H9 (cell line): Measurements from ENCODE around the gene TACR3. TPM values are rescaled to one million over a fixed set of nuclear protein-coding genes. Genes with fewer than 3 reads are reported as not detected.

Source experiments
- DNase-seq: peaks from one replicate; pipeline ENCODE4 v3.0.0-alpha.2; 2017
- H2AFZ ChIP-seq: one replicate; pipeline ENCODE4 v1.6.1; 2013; ENCODE audit warnings: mild to moderate bottlenecking, low read length, control low read depth, moderate library complexity
- H2AK5ac ChIP-seq: 2 replicates; pipeline ENCODE4 v1.6.1; 2013; ENCODE audit warnings: low read length, control low read depth, mixed read lengths; ENCODE audit not compliant: insufficient read length
- H2BK120ac ChIP-seq: one replicate; pipeline ENCODE4 v1.6.1; 2013; ENCODE audit warnings: low read depth, mild to moderate bottlenecking, low read length, control low read depth, inconsistent platforms; ENCODE audit not compliant: poor library complexity, severe bottlenecking
- H2BK12ac ChIP-seq: 2 replicates; pipeline ENCODE4 v1.6.1; 2013; ENCODE audit warnings: low read length, control low read depth, mixed read lengths, low read depth; ENCODE audit not compliant: insufficient read length
- H2BK15ac ChIP-seq: 2 replicates; pipeline ENCODE4 v1.6.1; 2013; ENCODE audit warnings: low read depth, low read length, control low read depth
- H2BK20ac ChIP-seq: one replicate; pipeline ENCODE4 v1.6.1; 2013; ENCODE audit warnings: low read depth, mild to moderate bottlenecking, low read length, control low read depth, inconsistent platforms; ENCODE audit not compliant: poor library complexity, severe bottlenecking
- H2BK5ac ChIP-seq: 2 replicates; pipeline ENCODE4 v1.6.1; 2013; ENCODE audit warnings: low read length, control low read depth, mixed read lengths; ENCODE audit not compliant: insufficient read length
- H3K14ac ChIP-seq: 2 replicates; pipeline ENCODE4 v1.6.1; 2013; ENCODE audit warnings: low read length, control low read depth; ENCODE audit not compliant: insufficient read depth
- H3K18ac ChIP-seq: 2 replicates; pipeline ENCODE4 v1.6.1; 2013; ENCODE audit warnings: low read depth, mild to moderate bottlenecking, mixed read lengths, low read length, control low read depth; ENCODE audit not compliant: insufficient read length
- H3K23ac ChIP-seq: 2 replicates; pipeline ENCODE4 v1.6.1; 2013; ENCODE audit warnings: low read length, control low read depth, mixed read lengths, low read depth; ENCODE audit not compliant: insufficient read length
- H3K23me2 ChIP-seq: 2 replicates; pipeline ENCODE4 v1.6.1; 2013; ENCODE audit warnings: low read depth, mild to moderate bottlenecking, mixed read lengths, low read length, control low read depth; ENCODE audit not compliant: insufficient read length, poor library complexity, severe bottlenecking
- H3K27ac ChIP-seq: 2 replicates; pipeline ENCODE4 v1.5.1; 2013; ENCODE audit warnings: low read length, control low read depth, mixed read lengths, low read depth; ENCODE audit not compliant: insufficient read length
- H3K27me3 ChIP-seq: 2 replicates; pipeline ENCODE4 v1.6.1; 2013; ENCODE audit warnings: low read length, control low read depth, inconsistent platforms; ENCODE audit not compliant: insufficient read depth
- H3K4ac ChIP-seq: 2 replicates; pipeline ENCODE4 v1.6.1; 2013; ENCODE audit warnings: low read depth, mild to moderate bottlenecking, control low read depth, inconsistent platforms, low read length, moderate library complexity
- H3K4me1 ChIP-seq: 2 replicates; pipeline ENCODE4 v1.6.1; 2013; ENCODE audit warnings: low read length, control low read depth, inconsistent platforms; ENCODE audit not compliant: insufficient read depth
- H3K4me2 ChIP-seq: 2 replicates; pipeline ENCODE4 v1.6.1; 2013; ENCODE audit warnings: low read length, control low read depth, mixed read lengths; ENCODE audit not compliant: insufficient read length, insufficient read depth
- H3K56ac ChIP-seq: 2 replicates; pipeline ENCODE4 v1.6.1; 2013; ENCODE audit warnings: low read depth, mild to moderate bottlenecking, mixed read lengths, low read length, control low read depth; ENCODE audit not compliant: insufficient read length
- H3K79me1 ChIP-seq: 2 replicates; pipeline ENCODE4 v1.6.1; 2013; ENCODE audit warnings: low read depth, mild to moderate bottlenecking, moderate library complexity, low read length, control low read depth, inconsistent platforms; ENCODE audit not compliant: insufficient read depth, poor library complexity, severe bottlenecking
- H3K79me2 ChIP-seq: 2 replicates; pipeline ENCODE4 v1.6.1; 2013; ENCODE audit warnings: low read length, control low read depth, inconsistent platforms; ENCODE audit not compliant: insufficient read depth
- H3K9ac ChIP-seq: 2 replicates; pipeline ENCODE4 v1.6.1; 2013; ENCODE audit warnings: low read length, control low read depth, mixed read lengths; ENCODE audit not compliant: insufficient read length; ENCODE audit errors: extremely low read depth
- H3K9me3 ChIP-seq: one replicate; pipeline ENCODE4 v1.6.1; 2013; ENCODE audit warnings: low read depth, low read length, inconsistent platforms; ENCODE audit not compliant: control insufficient read depth
- H3T11ph ChIP-seq: one replicate; pipeline ENCODE4 v1.6.1; 2013; ENCODE audit warnings: mild to moderate bottlenecking, low read length, control low read depth, inconsistent platforms
- H4K20me1 ChIP-seq: one replicate; pipeline ENCODE4 v1.6.1; 2013; ENCODE audit not compliant: control insufficient read depth, insufficient read length, insufficient read depth
- H4K5ac ChIP-seq: 2 replicates; pipeline ENCODE4 v1.6.1; 2013; ENCODE audit warnings: low read depth, mild to moderate bottlenecking, mixed read lengths, low read length, control low read depth; ENCODE audit not compliant: insufficient read length
- H4K8ac ChIP-seq: replicated peaks from 2 replicates; pipeline ENCODE4 v1.6.1; 2013; ENCODE audit warnings: low read length, control low read depth, mixed read lengths, low read depth; ENCODE audit not compliant: insufficient read length
- H4K91ac ChIP-seq: 2 replicates; pipeline ENCODE4 v1.6.1; 2013; ENCODE audit warnings: low read depth, mild to moderate bottlenecking, moderate library complexity, mixed read lengths, low read length, control low read depth; ENCODE audit not compliant: insufficient read length
- H3K27ac Mint-ChIP-seq, 3 experiments: 2 replicates in 2 of 3; 3 replicates in 1 of 3; pipeline ENCODE4 v1.8.0; 2020 to 2021; ENCODE audit warnings: mixed read lengths in 3 of 3, mild to moderate bottlenecking in 1 of 3, moderate library complexity in 1 of 3
- H3K27me3 Mint-ChIP-seq: 2 replicates; pipeline ENCODE4 v1.8.0; 2021; ENCODE audit warnings: low read depth, mild to moderate bottlenecking, moderate library complexity, mixed read lengths
- H3K36me3 Mint-ChIP-seq, 3 experiments: 2 replicates in 2 of 3; 3 replicates in 1 of 3; pipeline ENCODE4 v1.8.0; 2020 to 2021; ENCODE audit warnings: low read depth in 3 of 3, mixed read lengths in 3 of 3; ENCODE audit not compliant: insufficient read depth in 1 of 3
- H3K4me1 Mint-ChIP-seq, 2 experiments: 2 replicates each; pipeline ENCODE4 v1.8.0; 2020; ENCODE audit warnings: mixed read lengths in 2 of 2
- H3K4me3 Mint-ChIP-seq, 2 experiments: 2 replicates in 1 of 2; 3 replicates in 1 of 2; pipeline ENCODE4 v1.8.0; 2020 to 2021; ENCODE audit warnings: mild to moderate bottlenecking in 2 of 2, mixed read lengths in 2 of 2, moderate library complexity in 1 of 2
- H3K9me3 Mint-ChIP-seq, 2 experiments: 2 replicates in 1 of 2; 3 replicates in 1 of 2; pipeline ENCODE4 v1.8.0; 2020; ENCODE audit warnings: mild to moderate bottlenecking in 2 of 2, mixed read lengths in 2 of 2, moderate library complexity in 1 of 2
- WGBS: extraction: QIAGEN DNeasy Blood & Tissue Kit; methylation state at CpG from one replicate; pipeline ENCODE4 v1.1.7; 2013; ENCODE audit warnings: missing lambda C conversion rate, low lambda C conversion rate, mixed read lengths; ENCODE audit not compliant: insufficient read length; ENCODE audit errors: extremely low coverage; 5-methylcytosine and 5-hydroxymethylcytosine counted together
- total RNA-seq: library from RNA; stranded (reverse); gene quantifications from 2 replicates; pipeline ENCODE4 v1.2.1, GENCODE V29; 2021
- TF ChIP-seq, protein P1 (sequence below): fragments of 200-600 bp; sonication (generic); conservative IDR thresholded peaks from 3 replicates; pipeline ENCODE4 v1.8.0; 2021; ENCODE audit warnings: antibody characterized with exemption, mild to moderate bottlenecking

TACR3 gene
- total RNA-seq, 1 experiment from 2014 or later: 0.44 TPM

DNA sequence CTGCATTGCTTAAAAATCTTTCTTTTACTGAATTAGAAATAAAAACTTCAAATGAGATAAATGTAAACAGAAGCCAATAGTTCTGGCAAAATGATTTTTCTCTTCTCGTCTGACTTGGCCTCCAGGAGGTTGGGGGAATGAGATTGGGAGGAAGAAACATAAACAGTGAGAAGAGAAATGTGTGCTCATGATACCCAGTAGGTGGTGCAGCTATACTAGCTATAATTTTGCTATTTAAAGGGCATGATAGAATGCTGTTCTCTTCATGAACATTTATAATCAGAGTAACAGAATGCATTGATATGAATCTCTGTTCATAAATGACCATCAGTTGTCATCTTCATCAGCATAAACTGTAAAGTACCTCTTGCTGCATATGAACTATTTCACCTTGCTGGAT lies 85.5 kb downstream of the TACR3 start:
- no peak overlapping the region for H2AK5ac ChIP-seq
- no peaks in the 10 kb centered on the region for H3K27me3 ChIP-seq
- H3K9me3 Mint-ChIP-seq: peaks cover 0 to 5% of the 10 kb centered on the region in 2 experiments; a peak in 3 of 5 replicates
- no peak overlapping the region for H4K8ac ChIP-seq
- no peaks in the 10 kb centered on the region for H3K4me1 ChIP-seq
- no peak for DNase-seq
- H2BK12ac ChIP-seq: no peak overlapping the region
- H2BK15ac ChIP-seq: no peak overlapping the region
- no peak overlapping the region for H4K5ac ChIP-seq
- H3K27ac ChIP-seq: no peak overlapping the region
- no peak overlapping the region for H2BK20ac ChIP-seq
- peaks cover 0 to 1% (median 0%) of the 10 kb centered on the region in 3 experiments; a peak in 1 of 7 replicates for H3K36me3 Mint-ChIP-seq
- WGBS: no CpG with 5 or more reads among the region's 1 CpG
- no peaks in the 10 kb centered on the region for H3K79me2 ChIP-seq
- no peak overlapping the region for H3K14ac ChIP-seq
- no peaks in the 10 kb centered on the region for H3K23me2 ChIP-seq
- H3K4me3 Mint-ChIP-seq: no peak overlapping the region
- H3T11ph ChIP-seq: no peak overlapping the region
- TF ChIP-seq, protein P1, sequence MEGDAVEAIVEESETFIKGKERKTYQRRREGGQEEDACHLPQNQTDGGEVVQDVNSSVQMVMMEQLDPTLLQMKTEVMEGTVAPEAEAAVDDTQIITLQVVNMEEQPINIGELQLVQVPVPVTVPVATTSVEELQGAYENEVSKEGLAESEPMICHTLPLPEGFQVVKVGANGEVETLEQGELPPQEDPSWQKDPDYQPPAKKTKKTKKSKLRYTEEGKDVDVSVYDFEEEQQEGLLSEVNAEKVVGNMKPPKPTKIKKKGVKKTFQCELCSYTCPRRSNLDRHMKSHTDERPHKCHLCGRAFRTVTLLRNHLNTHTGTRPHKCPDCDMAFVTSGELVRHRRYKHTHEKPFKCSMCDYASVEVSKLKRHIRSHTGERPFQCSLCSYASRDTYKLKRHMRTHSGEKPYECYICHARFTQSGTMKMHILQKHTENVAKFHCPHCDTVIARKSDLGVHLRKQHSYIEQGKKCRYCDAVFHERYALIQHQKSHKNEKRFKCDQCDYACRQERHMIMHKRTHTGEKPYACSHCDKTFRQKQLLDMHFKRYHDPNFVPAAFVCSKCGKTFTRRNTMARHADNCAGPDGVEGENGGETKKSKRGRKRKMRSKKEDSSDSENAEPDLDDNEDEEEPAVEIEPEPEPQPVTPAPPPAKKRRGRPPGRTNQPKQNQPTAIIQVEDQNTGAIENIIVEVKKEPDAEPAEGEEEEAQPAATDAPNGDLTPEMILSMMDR: no peak; the same call in 2 of the 3 replicates
- H3K23ac ChIP-seq: no peak overlapping the region
- no peak overlapping the region for H3K4ac ChIP-seq
- no peaks in the 10 kb centered on the region for H3K27me3 Mint-ChIP-seq
- no peaks in the 10 kb centered on the region for H3K79me1 ChIP-seq
- H3K27ac Mint-ChIP-seq: no peak overlapping the region
- no peak overlapping the region for H3K4me2 ChIP-seq
- H3K56ac ChIP-seq: no peak overlapping the region
- no peak overlapping the region for H2AFZ ChIP-seq
- H2BK5ac ChIP-seq: no peak overlapping the region
- H3K9ac ChIP-seq: no peak overlapping the region
- H4K20me1 ChIP-seq: no peaks in the 10 kb centered on the region
- H3K18ac ChIP-seq: no peak overlapping the region
- no peak overlapping the region for H4K91ac ChIP-seq
- no peaks in the 10 kb centered on the region for H3K9me3 ChIP-seq
- no peaks in the 10 kb centered on the region for H3K4me1 Mint-ChIP-seq
- H2BK120ac ChIP-seq: no peak overlapping the region
